Brain microvascular endothelial cell (primary cell): ENCODE data around the gene SLC25A34.

ENCODE experiments used
- DNase-seq: peaks from one replicate; pipeline ENCODE4 v3.0.0-alpha.2; 2020
- H3K27ac ChIP-seq: fragments of 250-450 bp; sonication (Bioruptor Pico); 2 replicates; pipeline ENCODE4 v1.5.1; 2020; ENCODE audit warnings: mild to moderate bottlenecking, moderate library complexity
- H3K27me3 ChIP-seq: fragments of 250-450 bp; sonication (Bioruptor Pico); replicated peaks from 2 replicates; pipeline ENCODE4 v1.5.1; 2020; ENCODE audit warnings: mild to moderate bottlenecking
- H3K36me3 ChIP-seq: fragments of 250-450 bp; sonication (Bioruptor Pico); replicated peaks from 2 replicates; pipeline ENCODE4 v1.5.1; 2020; ENCODE audit warnings: mild to moderate bottlenecking
- H3K4me3 ChIP-seq: 2 replicates; pipeline ENCODE4 v1.5.1; 2011; ENCODE audit warnings: low read depth, mild to moderate bottlenecking, control low read depth, low read length, moderate library complexity
- CTCF ChIP-seq: IDR thresholded peaks from 2 replicates; pipeline ENCODE4 v1.5.1; 2011; ENCODE audit warnings: low read depth, mild to moderate bottlenecking, moderate library complexity, low read length, control low read depth, inconsistent platforms; ENCODE audit errors: missing control alignments
- in situ Hi-C: cut with HindIII; loops from 2 replicates; pipeline ENCODE4 v1.10.0; 2017; ENCODE audit warnings: low sequenced_read_pairs, low pct_ligation_motif_present

The SLC25A34 gene

GRCh38 chr1:15722836-15723532, 13.1 kb upstream of the SLC25A34 start:
- Histone ChIP-seq H3K4me3 (no peak overlapping the region), H3K36me3 (peaks cover 33% of the 10 kb centered on the region), H3K27ac (no peak overlapping the region), H3K27me3 (no peaks in the 10 kb centered on the region)
- no peak for DNase-seq
- in situ Hi-C loops: no loop called here
- TF ChIP-seq CTCF: no peak

GRCh38 chr1:15723631-15724246, 12.3 kb upstream of the SLC25A34 start:
- Histone ChIP-seq H3K4me3 (no peak overlapping the region), H3K36me3 (peaks cover 35% of the 10 kb centered on the region), H3K27ac (no peak overlapping the region), H3K27me3 (no peaks in the 10 kb centered on the region)
- in situ Hi-C loops: no loop called here
- no peak for TF ChIP-seq CTCF
- DNase-seq: no peak

GRCh38 chr1:15724949-15725880, 10.8 kb upstream of the SLC25A34 start:
- H3K36me3 ChIP-seq: peaks cover 31% of the 10 kb centered on the region
- in situ Hi-C loops: no loop called here

GRCh38 chr1:15726508-15726907, 9.6 kb upstream of the SLC25A34 start:
- in situ Hi-C loops: no loop called here
- no peak for DNase-seq
- no peak for TF ChIP-seq CTCF
- peaks cover 43% of the 10 kb centered on the region for H3K36me3 ChIP-seq
- H3K27ac ChIP-seq: no peak overlapping the region
- H3K27me3 ChIP-seq: no peaks in the 10 kb centered on the region
- no peak overlapping the region for H3K4me3 ChIP-seq

More at GRCh38 chr1:15724949-15725880, 10.8 kb upstream of the SLC25A34 start:
- H3K27ac ChIP-seq: no peak overlapping the region
- peak; percentile 34 for TF ChIP-seq CTCF
- peak; percentile 16 for DNase-seq
- no peak overlapping the region for H3K4me3 ChIP-seq
- no peaks in the 10 kb centered on the region for H3K27me3 ChIP-seq

- peaks cover 47% of the 10 kb centered on the region for H3K36me3 ChIP-seq
- H3K27ac ChIP-seq: no peak overlapping the region
- in situ Hi-C loops: no loop called here
- TF ChIP-seq CTCF: no peak
- no peak overlapping the region for H3K4me3 ChIP-seq
- no peaks in the 10 kb centered on the region for H3K27me3 ChIP-seq
- no peak for DNase-seq
Measured at GRCh38 chr1:15727021-15727420, 9.0 kb upstream of the SLC25A34 start.
